GM18508 (cell line): ENCODE data around the gene ICAM3.

ENCODE experiments used
- ATAC-seq: cut with Tn5 transposase; IDR thresholded peaks from one replicate; pipeline ENCODE4 v1.9.1; 2021; ENCODE audit warnings: moderate number of reproducible peaks; ENCODE audit not compliant: insufficient read depth, unreplicated experiment

The ICAM3 gene

GRCh38 chr19:10293637-10294367 is 45.6 kb downstream of the ICAM3 start:
- no peak for ATAC-seq

- no peak for ATAC-seq
Observed at GRCh38 chr19:10292789-10293636, 46.4 kb downstream of the ICAM3 start.

- ATAC-seq: no peak
Observed at GRCh38 chr19:10292206-10292788, 47.1 kb downstream of the ICAM3 start.

GRCh38 chr19:10291554-10292205 is 47.7 kb downstream of the ICAM3 start:
- ATAC-seq: no peak

GRCh38 chr19:10290876-10291553 is 48.4 kb downstream of the ICAM3 start:
- no peak for ATAC-seq

GRCh38 chr19:10290357-10290875 is 49.0 kb downstream of the ICAM3 start:
- ATAC-seq: no peak

- no peak for ATAC-seq
Observed at GRCh38 chr19:10289836-10290356, 49.5 kb downstream of the ICAM3 start, which contains the start of gene ICAM5. Gene ICAM5, plus strand, starts transcription at chr19:10289952. Its CDS starts 92 bp downstream, at chr19:10290044.

GRCh38 chr19:10289167-10289835 is 50.1 kb downstream of the ICAM3 start:
- no peak for ATAC-seq

- ATAC-seq: no peak
Observed at GRCh38 chr19:10288662-10289166, 50.7 kb downstream of the ICAM3 start.

GRCh38 chr19:10286803-10287737 is 52.4 kb downstream of the ICAM3 start, which contains the start of gene ICAM4:
Gene ICAM4, plus strand, starts transcription at chr19:10286955. Its CDS starts 58 bp downstream, at chr19:10287013.
- no peak for ATAC-seq

- no peak for ATAC-seq
Observed at GRCh38 chr19:10285393-10285792, 54.0 kb downstream of the ICAM3 start.

GRCh38 chr19:10284960-10285278 is 54.5 kb downstream of the ICAM3 start:
- no peak for ATAC-seq

GRCh38 chr19:10284065-10284959 is 55.1 kb downstream of the ICAM3 start:
- ATAC-seq: no peak
